HG02678 (cell line): ENCODE data around the gene FIGNL2.
"Not testable (repeated sequence)": the region's sequence is repeated elsewhere in the genome, so short reads cannot be mapped to it uniquely, and the experiment has no call there.

Experiments used
- ATAC-seq: cut with Tn5 transposase; IDR thresholded peaks from one replicate; pipeline ENCODE4 v1.9.1; 2021; ENCODE audit warnings: mild to moderate bottlenecking, moderate library complexity; ENCODE audit not compliant: unreplicated experiment

FIGNL2 gene

DNA sequence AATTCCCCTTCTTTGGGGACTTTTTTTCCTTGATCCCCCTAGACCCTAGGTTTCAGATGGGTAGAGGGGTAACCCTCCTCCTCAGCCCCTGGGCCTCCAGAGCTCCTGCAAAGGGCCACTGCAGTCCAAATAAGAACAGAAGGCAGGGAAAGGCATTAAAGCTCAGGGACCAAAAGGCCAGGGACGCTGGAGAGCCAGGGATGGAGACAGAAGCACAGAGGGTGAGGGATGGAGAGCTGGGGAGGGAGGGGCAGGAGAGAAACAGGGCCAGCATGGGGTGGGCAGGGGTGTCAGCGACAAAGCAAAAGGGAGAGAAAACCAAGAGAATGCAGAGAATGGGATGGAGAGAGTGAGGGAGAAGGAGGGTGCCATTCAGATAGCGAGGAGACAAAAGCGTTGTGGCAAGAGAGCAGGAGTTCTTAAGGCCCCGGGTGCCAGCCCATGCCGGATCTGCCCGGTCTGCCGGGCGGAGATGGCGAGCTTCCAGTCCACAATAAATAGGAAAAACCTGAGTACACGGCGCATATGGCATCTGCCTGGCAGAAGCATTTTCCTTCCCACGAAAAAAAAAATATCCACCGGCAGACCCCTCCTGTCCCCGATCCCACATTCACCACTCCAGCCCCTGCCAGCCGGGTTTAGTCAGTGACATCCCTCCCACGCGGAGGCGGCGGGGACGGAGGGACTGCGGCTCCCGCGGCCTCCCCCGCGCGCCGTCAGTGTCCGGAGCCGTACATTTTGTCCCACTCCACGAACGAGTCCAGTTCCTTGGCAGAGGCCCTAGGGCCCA lies 28.6 kb downstream of the FIGNL2 start:
- no peak for ATAC-seq

GRCh38 chr12:51818566-51819300 lies 29.8 kb downstream of the FIGNL2 start:
- ATAC-seq = no peak

DNA sequence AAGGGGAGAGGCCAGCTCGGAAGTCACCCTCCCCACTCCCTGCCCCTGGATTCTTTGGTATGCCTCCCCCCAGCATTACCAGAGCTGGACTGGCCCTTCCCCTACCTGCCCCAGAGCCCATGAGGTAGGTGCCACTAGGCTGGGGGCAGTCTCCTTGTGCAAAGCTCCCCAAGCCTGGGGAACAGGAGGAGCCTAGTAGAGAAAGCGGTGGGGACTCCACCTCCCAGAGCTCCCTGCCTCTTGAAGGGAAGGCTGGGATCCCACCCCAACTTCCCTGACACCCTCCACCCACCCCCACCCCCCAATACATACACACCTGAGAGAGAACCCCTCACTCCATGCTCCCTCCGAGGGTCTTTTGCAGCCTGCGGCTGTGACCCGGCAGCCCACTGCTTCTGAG lies 30.4 kb downstream of the FIGNL2 start:
- ATAC-seq = no peak

DNA sequence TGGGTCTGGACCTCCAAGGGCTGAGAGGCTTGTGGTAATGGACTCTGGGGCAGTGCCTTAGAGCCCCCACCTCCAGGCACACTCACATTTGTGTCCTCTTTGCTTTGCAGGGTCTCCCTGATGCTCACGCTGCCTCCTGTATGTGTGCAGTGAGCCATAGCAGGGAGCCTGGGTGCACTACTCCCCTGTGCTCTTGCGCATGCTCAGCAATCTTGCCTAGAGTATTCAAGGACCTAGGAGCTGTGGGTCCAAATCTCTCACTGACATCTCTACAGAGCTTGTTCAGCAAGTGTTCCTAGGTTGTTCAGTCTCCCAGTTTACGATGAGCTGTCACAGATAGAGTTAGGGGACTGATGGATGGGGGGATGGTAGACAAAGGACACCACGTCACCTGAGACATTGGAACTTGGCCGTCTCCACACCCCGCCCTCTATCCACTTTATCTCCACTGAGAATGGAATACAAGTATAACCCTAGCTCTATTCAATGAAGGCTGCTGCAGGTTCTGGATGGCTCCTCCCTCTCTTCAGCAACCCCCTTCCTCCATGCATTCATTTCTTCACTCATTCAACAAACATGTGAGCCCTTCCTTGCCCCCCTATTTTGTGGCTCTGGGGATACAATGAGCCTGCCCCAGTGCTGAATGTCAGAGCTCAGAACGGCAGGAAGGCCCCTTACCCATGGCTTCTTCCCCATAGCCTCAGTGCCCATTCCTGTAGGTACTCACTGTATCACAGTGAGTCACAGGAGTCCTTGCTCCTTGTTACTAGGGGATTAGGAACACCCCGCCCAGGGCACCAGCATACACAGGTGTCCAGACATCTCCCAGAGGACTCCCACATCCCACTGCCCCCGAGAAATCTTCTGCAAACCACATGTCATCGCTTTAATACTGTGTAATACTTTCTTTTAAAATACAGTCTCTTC lies 31.2 kb downstream of the FIGNL2 start:
- ATAC-seq = no peak

DNA sequence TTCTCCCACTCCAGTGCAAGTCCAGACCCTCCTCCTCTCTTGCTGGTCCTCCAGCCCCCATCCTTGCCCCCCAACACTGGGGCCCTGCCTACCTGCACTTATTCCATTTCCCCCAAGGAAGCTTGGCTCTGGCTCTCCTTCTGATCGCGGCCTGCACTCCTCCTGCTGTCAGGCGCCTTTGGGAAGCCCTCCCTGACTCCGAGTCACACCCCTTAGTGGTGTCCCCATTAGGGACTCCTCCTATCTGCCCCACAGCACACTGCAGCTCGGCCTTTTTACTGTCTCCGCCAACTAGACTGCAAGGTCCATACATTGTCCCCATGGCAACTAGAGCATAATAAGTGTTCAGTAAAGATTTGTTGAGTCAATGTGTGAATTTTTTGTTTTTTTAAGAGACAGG lies 32.9 kb downstream of the FIGNL2 start:
- ATAC-seq = no peak

- ATAC-seq = no peak
These were observed 34.0 kb downstream of the FIGNL2 start for GRCh38 chr12:51814311-51815088.

DNA sequence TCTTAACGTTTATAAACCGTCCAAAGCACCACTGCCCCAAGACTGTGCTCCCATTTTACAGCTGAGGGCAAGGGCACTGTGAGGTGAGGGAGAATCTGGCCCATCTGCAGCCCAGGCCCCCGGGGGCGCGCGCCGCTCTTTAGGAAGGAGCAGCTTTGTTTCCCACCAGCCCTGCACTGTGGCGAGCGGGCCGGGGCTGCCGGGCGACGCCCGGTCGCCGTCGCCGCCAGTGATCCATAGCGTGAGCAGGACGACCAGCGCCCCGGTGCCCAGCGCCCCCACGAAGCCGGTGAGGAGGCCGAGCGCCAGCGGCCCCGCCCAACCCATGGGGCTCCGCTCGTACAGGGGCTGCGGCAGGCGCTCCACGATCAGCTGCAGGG lies 34.6 kb downstream of the FIGNL2 start:
- no peak for ATAC-seq

DNA sequence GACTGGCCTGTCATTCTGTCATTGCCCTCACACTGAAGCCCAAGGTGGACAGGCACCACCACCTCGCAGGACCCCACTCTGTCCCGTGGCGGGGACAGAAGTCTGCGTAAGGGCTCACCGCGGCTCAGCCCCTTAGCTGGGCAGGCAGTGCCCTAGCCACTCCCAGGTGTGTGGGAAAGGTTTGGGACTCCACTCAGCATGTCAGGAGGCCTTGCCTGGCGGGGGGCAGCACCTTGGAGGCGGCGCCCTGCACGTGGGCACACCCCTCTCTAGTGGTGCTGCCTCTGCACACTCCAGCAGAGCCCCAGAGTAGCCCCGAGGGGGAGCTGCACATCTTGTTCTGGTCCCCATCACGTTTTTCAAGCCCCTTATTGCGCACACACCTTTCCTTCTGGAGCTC lies 35.6 kb downstream of the FIGNL2 start:
- ATAC-seq = no peak

DNA sequence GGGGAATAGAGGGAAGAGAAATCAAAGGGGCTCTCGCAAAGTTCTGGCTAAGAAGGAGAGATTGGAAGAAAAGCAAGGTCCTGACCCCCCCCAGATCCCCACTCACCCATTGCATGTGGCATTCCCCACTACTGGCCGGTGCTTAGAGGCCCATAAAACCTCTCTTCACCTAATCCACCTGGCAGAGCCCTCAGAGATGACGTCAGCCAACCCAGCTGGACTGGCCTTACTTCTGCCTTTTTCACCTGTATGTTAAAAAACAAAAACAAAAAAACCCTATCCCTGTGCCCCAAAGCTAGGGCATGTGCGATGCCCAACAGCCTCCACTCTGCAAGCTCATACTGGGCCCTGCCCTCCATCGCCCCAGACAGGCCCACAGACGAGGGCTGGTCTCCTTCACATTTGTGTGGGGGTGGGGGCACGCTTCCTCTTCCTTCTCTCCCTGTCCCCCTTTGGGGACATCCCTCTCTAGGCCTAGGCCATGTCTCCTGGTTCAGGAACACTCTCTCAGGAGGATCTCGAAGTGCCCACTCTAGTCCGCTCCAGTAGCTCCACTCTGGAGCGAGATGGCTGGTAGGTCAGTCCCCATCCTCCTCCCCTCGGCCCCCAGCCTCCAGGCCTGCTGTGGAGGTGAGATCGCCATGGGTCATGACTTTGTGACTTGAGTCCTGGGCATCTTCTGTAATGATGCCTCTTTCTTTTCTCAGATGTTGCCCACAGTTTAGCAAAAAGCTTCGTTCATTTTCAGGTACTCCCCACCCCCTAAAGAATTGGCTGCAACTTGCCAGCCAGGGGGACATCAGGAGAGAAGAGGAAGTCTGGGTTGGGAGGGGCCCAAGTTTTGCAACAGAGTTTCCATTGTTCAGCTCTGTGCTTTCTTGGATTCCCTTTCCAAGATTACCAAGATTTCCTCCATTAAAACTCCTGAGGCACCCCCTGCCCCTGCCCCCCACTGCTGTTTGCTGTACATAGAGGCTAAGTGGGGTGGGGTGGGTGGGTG lies 37.0 kb downstream of the FIGNL2 start:
- ATAC-seq = no peak

DNA sequence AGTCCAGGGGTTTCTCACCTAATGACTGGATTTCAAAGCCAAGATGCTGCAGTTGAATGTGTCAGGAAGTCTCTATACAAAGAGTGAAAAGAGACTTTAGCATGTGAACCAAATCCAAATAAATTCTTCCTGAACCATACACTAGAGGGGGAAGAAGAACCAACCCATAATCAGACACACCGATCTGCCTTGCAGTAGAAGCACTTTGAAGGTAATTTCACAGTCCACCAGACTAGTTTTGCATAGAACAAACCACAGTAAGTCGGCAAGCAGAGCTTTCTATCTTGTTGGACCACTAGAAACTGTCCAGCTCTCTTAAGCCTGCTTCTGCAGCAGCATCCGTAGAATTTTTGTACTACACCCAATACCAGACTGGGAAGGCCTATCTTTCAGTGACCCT lies 39.3 kb downstream of the FIGNL2 start:
- ATAC-seq = no peak

GRCh38 chr12:51806896-51807295 lies 41.6 kb downstream of the FIGNL2 start:
- no peak for ATAC-seq

- no peak for ATAC-seq
These were observed 47.5 kb downstream of the FIGNL2 start for GRCh38 chr12:51801027-51801426.

GRCh38 chr12:51798501-51798900 lies 50.0 kb downstream of the FIGNL2 start:
- no peak for ATAC-seq

DNA sequence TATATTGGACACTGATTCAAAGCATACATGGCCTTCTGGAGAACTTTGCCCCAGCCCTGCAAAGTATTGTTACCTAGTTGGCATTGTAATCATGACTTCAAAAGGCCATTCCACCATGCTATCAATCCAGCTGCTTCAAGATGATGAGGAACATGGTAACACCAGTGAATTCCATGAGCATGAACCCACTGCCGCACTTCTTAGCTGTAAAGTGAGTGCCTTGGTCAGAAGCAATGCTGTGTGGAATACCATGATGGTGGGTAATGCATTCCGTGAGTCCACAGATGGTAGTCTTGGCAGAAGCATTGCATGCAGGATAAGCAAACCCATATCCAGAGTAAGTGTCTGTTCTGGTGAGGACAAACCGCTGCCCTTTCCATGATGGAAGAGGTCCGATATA lies 50.5 kb downstream of the FIGNL2 start:
- ATAC-seq = not testable (repeated sequence)

- ATAC-seq = no peak
These were observed 51.2 kb downstream of the FIGNL2 start for GRCh38 chr12:51797301-51797700.

DNA sequence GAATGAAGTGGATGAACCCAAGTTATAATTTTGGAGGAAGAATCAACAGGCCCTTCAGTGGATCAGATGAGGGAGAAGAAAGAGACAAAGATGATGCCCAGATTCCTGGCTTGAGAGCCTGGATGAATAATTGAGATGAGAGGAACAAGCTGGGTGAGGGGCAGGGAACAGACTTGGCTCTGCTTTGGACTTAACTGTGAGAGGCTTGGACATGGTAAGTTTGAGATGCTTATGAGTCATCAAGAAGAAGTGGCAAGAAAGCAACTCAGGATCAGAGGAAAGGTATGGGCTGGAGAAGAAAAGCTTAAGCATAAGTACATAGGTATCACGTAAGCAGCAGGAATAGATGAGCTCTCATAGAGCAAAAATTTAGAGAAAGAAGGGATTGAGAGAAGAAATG lies 55.3 kb downstream of the FIGNL2 start:
- no peak for ATAC-seq

DNA sequence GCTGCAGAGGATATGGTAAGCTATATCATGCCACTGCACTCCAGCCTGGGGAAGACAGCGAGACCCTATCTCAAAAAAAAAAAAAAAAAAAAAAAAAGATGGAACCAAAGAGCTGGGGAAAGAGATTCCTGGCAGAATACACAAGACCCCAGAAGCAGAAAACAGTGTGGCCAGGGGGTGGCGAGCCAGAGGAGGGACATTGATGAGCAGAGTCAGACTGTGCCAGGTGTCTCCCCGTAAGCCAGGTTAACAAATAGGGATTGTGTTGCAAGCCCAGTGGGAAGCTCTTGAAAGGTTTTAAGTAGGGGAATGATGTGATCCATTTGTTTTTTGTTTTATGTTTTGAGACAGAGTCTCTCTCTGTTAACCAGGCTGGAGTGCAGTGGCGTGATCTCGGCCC lies 56.1 kb downstream of the FIGNL2 start:
- no peak for ATAC-seq

DNA sequence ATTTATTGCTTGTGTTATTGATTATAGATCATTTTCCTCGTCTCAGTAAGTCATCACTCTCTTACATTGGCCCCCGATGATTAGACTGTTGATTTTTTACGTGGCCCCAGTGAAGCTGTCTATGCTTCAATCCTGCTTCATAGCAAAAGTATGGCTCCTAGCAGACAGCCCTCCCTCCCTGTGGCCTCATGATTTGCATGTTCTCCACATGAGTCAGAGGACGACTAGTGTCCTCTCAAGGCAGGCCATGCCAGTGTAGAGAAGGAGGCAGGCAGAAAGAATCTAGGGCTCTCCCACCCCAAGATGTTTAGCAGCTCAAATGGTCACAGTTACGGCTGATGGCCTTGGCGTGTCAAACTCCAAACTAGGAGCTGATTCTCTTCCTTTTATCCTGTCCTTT lies 59.6 kb downstream of the FIGNL2 start:
- no peak for ATAC-seq

GRCh38 chr12:51785906-51786305 lies 62.6 kb downstream of the FIGNL2 start:
- ATAC-seq = no peak
